Measurements from ENCODE around the gene PSEN2.

DNA sequence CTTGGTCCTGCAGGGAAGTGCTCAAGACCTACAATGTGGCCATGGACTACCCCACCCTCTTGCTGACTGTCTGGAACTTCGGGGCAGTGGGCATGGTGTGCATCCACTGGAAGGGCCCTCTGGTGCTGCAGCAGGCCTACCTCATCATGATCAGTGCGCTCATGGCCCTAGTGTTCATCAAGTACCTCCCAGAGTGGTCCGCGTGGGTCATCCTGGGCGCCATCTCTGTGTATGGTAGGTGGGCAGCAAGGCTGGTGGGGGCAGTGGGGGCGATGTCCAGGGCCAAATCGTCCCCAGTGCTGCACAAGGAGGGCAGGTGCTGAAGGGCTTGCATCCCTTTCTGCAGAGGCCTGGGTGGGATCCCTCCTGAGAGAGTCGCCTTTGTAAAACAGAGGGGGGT, 18.4 kb downstream of the PSEN2 start:
- TF ChIP-seq, protein P1, sequence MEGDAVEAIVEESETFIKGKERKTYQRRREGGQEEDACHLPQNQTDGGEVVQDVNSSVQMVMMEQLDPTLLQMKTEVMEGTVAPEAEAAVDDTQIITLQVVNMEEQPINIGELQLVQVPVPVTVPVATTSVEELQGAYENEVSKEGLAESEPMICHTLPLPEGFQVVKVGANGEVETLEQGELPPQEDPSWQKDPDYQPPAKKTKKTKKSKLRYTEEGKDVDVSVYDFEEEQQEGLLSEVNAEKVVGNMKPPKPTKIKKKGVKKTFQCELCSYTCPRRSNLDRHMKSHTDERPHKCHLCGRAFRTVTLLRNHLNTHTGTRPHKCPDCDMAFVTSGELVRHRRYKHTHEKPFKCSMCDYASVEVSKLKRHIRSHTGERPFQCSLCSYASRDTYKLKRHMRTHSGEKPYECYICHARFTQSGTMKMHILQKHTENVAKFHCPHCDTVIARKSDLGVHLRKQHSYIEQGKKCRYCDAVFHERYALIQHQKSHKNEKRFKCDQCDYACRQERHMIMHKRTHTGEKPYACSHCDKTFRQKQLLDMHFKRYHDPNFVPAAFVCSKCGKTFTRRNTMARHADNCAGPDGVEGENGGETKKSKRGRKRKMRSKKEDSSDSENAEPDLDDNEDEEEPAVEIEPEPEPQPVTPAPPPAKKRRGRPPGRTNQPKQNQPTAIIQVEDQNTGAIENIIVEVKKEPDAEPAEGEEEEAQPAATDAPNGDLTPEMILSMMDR (IDR thresholded peaks at IDR 0.05 in 8 of 11, conservative IDR thresholded peaks at IDR 0.05 in 3 of 11): no peak
- no peak for TF ChIP-seq POLR2A (IDR thresholded peaks at IDR 0.05)

All from spleen (tissue), 7 donors.